ENCODE measurements around the gene MATR3.

DNA sequence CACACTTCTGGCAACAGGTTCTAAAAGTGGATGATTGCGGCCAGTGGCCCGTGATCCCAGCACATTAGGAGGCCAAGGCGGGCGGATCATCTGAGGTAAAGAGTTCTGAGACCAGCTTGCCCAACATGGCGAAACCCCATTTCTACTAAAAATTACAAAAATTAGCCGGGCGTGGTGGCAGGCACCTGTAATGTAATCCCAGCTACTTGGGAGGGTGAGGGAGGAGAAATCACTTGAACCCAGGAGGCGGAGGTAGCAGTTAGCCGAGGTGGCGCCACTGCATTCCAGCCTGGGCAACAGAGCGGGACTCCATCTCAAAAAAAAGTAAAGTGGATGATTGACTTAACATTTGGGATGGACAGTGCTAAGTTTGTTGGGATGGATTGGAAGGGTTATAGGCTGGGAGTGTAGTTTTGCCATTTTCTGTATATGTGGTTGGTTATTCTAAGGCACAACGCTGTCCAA, 3.4 kb downstream of the MATR3 start:
- no peak for TF ChIP-seq POLR2A (IDR thresholded peaks at IDR 0.05)
- TF ChIP-seq, protein P1, sequence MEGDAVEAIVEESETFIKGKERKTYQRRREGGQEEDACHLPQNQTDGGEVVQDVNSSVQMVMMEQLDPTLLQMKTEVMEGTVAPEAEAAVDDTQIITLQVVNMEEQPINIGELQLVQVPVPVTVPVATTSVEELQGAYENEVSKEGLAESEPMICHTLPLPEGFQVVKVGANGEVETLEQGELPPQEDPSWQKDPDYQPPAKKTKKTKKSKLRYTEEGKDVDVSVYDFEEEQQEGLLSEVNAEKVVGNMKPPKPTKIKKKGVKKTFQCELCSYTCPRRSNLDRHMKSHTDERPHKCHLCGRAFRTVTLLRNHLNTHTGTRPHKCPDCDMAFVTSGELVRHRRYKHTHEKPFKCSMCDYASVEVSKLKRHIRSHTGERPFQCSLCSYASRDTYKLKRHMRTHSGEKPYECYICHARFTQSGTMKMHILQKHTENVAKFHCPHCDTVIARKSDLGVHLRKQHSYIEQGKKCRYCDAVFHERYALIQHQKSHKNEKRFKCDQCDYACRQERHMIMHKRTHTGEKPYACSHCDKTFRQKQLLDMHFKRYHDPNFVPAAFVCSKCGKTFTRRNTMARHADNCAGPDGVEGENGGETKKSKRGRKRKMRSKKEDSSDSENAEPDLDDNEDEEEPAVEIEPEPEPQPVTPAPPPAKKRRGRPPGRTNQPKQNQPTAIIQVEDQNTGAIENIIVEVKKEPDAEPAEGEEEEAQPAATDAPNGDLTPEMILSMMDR (IDR thresholded peaks at IDR 0.05) = no peak
